ENCODE data around the gene REEP3. TPM values are rescaled to one million over a fixed set of nuclear protein-coding genes. Genes with fewer than 3 reads are reported as not detected.
"Not testable (repeated sequence)": the region's sequence is repeated elsewhere in the genome, so short reads cannot be mapped to it uniquely, and the experiment has no call there.

Gene REEP3
- total RNA-seq, 1 donor from 2014 or later: 58.6 TPM

DNA sequence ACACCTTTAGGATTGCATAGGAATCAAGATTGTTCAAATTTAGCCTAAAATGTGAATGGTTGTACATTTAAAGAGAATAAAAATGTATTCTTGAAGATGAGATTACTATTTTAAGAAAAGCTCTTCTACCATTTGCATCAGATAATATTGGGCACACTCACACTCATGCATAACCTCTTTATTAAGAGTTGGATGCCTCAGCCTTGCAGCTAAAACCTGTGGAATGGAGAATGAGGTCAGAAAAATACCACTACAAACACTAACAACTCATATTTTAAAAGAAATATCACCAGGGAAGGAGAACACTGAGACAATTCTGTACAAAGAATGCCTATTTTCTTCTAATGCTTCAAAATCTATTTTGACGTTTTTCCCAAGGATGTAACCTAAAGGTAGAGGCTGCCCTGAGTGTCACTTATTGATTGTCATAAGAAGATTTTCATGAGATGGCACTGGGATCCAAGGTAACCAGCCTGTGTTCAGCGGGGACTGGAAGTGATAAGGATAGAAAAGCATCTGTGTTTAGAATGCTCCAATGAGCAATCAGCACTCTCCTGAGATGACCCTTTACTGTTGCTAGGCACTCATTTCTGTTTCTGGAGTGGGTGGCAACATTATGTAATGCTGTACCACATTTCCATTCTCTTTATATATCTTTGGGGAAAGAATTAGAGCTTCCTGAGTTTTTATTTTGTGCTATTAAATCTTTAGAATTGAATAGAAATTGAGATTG, 26.6 kb downstream of the REEP3 start:
- DNase-seq (ENCODE audit: low spot score): no peak

DNA sequence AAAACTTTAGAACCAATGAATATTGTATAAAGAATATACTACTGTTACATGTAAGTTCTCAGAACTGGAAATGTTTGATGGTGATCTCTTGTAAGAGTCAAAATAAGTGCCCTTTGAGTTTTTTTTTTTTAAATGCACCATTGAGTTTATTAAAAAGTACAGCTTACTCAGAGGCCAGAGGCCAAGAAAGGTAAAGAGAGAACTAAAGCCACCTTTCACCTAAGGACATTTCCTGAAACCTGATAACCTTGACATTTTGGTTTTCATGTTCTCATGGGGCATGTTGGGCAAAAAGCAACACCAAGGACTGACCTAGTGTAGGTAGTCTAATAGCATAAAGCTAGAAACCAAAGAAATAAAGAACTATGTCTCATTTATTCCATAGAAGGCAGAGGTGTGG, 27.7 kb downstream of the REEP3 start:
- DNase-seq (ENCODE audit: low spot score): no peak

DNA sequence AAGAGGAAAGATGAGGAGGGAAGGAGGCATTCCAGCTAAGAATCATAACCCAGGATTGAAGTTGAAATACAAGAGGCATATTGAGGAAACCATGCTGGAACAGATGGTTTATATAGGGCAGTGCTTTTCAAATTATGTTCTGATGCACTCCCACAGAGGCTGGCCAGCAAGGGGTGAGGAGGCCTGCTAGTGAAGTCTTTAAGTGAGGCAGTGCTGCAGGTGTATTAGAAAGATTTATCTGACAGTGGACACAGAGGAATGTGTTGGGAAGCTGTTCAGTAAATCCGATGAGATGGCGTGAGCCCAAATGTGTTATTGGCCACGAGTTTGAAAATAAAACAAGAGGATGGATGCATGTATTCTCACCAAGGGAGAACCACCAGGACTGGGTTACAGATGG, 28.6 kb downstream of the REEP3 start:
- no peak for DNase-seq (ENCODE audit: low spot score)

DNA sequence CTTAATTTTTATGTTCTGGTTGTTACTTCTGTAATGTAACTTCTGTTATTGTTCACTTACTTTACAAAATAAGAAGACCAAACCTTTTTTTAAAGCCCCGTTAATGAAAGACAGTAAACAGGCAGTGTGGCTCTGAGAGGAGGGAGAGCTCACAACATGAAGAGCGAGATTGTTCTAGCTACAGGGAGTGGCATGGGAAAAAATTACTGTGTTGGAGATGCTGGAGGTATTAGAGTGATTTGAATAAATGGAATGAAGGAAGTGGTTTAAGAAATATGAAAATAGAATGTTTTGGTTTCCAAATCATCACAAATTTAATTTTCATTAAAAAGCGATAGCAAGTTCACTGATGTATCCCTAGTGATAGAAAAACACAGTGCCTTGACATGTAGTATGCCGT, 31.8 kb downstream of the REEP3 start:
- DNase-seq (ENCODE audit: low spot score): no peak

DNA sequence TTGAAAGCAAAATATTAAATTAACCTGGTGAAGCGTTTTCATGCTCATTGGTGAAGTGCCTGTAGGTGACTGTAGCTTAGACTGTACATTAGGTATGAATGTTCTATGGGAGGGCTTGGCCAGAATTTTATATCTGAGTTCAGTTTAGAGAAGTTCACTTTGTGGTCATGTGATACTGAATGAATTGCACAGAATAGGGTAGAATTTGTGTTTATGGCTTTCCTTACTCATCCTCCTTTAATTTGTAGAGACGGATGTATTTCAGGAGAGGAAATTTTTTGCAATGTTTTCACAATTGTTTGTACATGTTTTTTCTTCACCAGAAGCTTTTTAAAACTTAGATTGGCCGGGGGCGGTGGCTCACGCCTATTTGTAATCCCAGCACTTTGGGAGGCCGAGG, 32.3 kb downstream of the REEP3 start:
- DNase-seq (ENCODE audit: low spot score): no peak

DNA sequence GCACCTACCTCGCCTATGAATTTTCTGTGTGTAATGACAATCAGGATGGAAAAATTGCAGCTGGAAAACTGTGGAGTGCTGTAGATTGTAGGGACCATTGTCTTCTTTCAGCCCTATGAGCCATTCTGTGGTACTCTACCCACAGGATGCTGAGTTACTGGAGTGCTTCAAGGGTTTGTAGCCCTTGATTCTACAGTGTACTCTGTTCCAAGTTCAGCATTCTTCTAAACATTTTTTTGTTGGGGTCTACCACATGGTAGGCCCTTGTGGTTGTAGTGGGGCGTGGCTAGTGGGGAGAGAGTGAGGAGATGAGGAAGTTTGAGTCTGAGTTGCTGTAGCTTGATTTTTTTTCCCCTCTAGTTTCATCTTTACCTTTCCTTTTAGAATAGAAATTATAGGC, 33.5 kb downstream of the REEP3 start:
- DNase-seq (ENCODE audit: low spot score): no peak

DNA sequence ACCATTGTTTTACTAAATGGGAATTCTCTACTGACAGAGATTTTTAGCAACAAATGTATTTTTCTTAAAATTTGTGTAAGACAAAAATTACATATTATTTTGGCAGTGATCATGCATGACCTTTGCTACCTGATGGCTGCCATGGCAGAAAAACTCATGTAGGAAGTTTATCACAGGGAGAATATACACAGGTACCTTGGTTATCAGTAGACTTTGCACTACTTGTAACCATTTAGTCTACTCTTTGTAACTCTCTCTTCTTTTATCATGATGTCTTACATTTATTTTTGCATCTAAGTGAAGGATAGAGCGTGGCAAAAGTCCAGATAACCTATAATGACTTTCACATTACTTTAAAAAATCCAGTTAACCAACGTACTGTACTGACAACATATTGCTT, 34.1 kb downstream of the REEP3 start:
- no peak for DNase-seq (ENCODE audit: low spot score)

DNA sequence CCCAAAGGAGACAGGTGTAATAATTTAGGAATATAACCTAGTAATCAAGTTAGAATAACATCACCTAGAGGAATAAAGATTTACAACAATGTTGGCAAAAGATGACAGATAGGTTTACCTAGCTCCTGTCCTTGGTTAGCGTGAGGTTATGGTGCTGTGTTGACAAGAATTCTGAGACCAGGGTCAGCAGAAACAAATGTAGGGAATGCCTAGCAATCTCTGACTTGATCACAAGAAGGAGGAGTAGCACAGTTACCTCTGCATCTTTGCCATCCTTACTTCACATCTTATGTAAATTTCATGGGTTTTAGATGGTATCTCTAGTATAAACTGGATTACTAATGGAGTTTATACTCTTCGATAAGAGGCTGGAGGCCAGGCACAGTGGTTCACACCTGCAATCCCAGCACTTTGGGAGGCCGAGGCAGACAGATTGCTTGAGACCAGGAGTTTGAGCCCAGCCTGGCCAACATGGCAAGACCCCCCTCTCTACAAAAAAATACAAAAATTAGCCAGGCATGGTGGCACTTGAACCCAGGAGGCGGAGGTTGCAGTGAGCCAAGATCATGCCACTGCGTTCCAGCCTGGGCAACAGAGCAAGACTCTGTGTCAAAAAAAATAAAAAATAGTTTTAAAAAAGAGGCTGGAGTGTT, 37.1 kb downstream of the REEP3 start:
- DNase-seq (ENCODE audit: low spot score): no peak

DNA sequence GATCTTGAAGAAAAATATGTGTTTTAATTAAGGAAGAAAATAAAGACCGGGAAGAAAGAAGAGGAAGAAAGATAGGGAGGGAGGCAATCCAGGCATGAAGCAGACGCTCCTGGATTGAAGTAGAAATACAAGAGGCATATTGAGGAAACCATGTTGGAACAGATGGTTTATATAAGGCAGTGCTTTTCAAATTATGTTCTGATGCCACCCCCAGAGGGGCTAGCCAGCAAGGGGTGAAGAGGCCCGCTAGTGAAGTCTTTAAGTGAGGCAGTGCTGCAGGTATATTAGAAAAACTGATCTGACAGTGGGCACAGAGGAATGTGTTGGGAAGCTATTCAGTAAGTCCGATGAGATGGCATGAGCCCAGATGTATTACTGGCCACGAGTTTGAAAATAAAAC, 40.1 kb downstream of the REEP3 start:
- no peak for DNase-seq (ENCODE audit: low spot score)

DNA sequence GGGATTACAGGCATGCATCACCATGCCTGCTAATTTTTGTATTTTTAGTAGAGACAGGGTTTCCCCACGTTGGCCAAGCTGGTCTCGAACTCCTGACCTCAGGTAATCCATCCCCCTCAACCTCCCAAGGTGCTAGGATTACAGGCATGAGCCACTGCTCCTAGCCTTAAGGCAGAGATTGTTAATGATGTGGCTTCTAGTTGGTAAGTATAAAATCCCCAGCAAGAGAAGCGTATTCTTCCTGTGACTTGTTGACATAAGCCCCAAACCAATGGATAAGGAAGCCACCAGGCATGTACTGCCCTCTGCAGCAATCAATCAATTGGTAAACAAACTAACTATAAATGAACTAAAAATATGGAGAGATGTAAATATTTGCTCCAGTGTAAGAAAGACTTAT, 41.2 kb downstream of the REEP3 start:
- no peak for DNase-seq (ENCODE audit: low spot score)

DNA sequence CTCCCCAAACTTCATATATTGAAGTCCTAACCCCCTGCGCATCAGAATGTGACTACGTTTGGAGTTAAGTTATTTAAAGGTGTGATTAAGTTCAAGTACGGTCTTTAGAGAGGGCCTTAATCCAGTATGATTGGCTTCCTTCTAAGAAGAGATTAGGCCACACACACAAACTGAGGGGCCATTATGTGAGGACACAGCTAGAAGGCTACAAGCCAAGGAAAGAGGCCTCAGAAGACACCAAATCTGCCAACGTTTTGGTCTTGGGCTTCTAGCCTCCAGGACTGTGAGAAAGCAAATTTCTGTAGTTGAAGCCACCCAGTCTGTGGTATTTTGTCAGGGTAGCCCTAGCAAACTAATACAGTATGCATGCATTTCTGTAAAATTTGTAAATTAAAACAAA, 41.7 kb downstream of the REEP3 start:
- no peak for DNase-seq (ENCODE audit: low spot score)

DNA sequence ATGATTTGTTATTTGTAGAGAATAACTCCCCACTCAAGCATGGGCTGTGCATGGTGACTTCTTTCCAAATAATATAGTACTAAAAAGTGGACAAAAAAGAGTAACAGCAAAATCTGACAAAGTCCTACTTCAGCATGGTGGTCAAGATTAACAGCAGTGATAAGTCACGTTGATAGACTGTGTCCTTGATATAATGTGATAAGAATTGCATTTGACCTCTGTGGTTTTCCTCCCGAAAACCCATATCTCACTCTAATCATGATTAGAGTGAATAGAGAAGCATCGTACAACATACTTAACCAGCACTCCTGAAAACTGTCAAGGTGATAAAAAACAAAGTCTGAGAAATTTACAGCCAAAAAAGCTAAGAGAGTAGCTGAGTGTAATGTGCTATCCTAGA, 42.4 kb downstream of the REEP3 start:
- no peak for DNase-seq (ENCODE audit: low spot score)

DNA sequence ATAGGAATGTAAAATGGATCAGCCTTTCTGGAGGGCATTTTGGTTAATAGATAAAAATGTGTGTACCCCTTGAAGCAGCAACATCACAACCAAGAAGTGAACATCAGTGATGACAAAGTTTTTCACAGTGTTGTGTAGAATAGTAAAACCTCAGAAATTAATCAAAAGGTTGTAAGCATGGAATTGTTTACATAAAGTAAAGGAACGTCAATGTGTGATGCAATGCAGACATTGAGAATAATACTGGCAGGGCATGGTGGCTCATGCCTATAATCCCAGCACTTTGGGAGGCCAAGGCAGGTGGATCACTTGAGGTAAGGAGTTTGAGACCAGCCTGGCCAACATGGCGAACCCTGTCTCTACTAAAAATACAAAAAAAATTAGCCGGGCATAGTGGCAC, 43.5 kb downstream of the REEP3 start:
- DNase-seq (ENCODE audit: low spot score): not testable (repeated sequence)

DNA sequence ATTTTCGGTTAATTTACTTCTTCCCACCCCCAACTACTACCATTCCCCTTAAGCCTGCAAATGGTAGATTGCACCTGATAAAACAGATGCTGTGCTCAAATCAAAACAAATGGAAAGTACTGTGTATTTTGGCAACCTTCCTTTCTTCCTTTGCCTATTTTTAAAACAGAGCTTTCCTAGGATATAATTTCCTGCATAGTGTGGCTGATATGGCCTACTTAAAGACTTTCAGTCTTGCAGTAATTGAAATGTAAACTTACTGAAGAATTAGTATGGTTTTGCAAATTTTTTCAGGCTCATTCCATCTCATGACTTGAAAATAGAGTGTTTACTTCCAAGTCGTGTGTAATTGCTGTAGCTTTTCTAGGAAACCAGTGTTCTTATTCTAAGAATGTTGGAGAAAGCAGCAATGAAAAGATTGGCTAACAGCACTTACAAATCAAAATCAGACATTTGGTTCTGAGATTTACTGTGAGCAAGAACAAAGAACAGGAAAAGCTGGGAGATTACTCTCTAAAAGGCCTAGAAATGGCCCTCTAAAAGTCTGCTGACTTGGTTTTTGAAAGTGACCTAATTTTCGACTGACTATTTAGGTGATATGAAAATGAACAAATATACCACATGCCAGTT, 52.0 kb downstream of the REEP3 start:
- no peak for DNase-seq (ENCODE audit: low spot score)

DNA sequence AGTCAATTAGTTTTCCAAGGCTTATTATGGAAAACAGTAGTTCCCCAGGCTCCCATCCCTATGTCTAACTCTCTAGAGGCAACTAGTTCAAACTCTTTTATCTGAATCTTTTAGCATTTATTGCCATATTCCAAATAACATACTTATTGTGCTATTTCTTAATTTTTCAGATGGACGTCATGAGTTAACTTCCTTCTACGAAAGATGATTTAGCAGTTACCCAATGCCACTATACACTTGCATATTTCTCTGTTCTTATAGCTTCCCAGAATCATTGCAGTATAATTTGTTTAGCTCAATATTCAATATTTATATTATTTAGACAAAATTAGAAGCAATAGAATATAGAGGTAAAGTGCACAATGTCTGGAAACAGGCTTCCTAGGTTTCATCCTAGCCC, 52.8 kb downstream of the REEP3 start:
- no peak for DNase-seq (ENCODE audit: low spot score)

DNA sequence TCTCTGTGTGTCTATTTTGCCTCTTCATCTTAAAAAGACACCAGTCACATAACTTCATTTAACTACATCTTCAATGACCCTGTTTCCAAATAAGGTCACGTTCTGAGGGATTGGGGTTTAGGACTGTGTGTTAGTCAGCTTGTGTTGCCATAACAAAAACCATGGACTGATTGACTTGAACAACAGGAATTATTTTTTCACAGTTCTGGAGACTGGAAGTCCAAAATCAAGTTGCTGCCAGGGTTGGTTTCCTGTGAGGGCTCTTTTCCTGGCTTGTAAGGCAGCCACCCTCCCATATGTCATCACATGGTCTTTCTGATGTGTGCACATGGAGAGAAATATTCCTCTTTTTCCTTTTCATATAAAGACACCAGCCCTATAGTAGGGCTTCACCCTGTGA, 55.3 kb downstream of the REEP3 start:
- no peak for DNase-seq (ENCODE audit: low spot score)

DNA sequence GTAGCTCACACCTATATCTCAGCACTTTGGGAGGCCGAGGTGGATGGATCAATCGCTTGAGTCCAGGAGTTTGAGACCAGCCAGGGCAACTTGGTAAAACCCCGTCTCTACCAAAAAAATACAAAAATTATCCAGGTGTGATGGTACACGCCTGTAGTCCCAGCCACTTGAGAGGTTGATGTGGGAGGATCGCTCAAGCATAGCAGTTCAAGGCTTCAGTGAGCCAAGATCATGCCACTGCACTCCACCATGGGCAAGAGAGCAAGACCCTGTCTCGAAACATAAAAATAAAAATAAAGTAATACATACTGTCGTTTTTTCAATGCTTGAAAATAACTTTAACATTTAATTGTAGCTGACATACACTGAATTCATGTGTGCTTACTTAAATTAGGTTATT, 57.3 kb downstream of the REEP3 start:
- DNase-seq (ENCODE audit: low spot score): no peak

DNA sequence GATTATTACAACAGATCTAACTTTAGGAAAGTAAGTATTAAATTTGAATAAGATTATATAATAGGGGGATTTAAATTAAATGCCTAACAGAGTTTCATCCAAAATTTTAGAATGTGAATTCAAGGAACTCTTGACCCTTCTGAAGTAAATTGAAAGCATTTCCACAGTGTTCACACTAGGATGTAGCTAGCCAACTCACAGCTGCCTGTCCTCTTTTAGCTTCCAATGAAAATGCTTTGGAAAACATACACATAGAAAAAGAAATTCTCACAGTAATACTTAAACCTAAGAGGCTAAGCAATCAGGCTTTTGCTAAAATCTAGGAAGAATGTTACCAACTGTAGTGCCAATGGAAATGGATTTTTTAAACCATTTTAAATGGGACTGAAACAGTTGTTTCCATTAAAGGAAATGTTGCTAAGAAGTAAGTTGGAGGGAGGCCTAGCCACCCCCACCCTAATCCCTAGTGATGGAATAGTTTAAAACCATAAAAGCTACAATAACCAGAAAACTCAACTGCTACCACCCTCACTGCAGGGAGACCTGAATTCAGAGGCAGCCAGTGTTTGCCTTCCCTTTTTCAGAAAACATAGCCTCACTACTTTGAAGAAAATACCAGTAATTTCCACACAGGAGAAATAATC, 58.3 kb downstream of the REEP3 start:
- no peak for DNase-seq (ENCODE audit: low spot score)

DNA sequence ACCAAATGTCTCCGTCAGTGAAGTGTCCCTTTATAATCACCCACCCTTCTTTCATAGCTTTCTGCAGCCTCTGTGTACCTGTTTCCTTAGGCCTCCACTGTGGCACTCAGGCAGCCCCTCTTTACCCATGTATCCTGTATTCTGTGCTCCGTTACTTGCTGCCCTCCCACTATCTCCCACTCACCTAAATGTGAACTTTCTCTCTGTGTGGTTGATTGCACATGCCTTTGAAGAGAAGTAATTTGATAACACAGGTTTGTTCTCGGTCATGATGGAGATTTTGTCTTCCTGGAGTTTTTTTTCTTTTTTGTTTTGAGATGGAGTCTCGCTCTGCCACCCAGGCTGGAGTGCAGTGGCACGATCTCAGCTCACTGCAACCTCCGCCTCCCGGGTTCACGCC, 61.5 kb downstream of the REEP3 start:
- no peak for DNase-seq (ENCODE audit: low spot score)

DNA sequence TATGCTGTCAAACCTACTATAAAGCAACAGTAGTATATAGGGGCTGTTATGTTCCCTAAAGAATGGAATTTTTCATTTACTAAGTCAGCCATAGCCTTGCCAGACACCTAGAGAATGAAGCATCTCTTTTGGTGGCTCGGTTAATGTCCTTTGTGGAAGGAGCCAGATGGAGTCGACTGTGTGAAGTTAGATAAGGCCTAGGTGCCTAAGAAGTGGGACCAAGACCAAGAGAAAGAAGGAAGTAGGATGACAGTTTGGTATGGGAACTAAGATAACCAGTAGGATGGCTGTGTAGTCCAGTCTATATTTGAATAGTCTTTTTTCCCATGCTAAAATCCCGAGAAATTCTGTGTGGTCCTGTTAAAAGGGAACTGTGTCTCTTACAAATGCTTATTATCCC, 62.2 kb downstream of the REEP3 start:
- no peak for DNase-seq (ENCODE audit: low spot score)

DNA sequence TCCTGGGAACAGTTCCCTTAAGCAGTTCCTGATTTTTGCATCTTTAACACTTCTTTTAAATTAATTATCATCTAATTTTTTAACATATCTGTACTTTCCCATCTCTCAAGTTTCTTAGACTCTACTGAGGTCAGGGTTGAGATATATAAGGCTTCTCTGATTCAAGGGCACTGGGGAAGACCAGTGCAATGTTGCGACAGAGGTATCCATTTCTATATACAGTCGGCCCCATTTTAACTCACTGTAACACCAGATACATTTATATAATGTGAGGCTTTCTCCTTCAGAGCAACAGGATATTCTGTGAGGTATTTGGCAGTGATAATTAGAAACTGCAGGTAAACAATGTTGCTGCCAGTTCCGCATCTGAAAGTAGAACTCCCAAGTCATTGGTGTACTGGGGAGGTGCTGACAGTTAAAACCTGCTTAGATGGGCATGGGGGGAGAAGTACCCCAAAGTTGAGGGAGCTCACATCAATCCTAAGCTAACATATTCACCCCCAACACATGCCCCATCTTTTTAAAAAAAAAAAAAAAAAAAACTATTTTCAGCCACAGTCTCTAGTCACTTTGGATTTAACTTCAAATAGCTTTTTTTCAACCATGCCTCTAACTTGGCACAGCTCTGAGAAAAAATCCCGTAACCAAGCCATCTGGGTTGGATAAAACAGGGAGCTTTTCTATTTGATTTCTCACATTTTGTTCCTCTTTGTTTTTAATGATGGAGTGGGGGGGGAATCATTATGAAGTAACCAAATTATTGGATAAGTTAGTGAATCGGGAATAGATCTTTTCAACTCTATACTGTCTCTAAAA, 62.9 kb downstream of the REEP3 start:
- no peak for DNase-seq (ENCODE audit: low spot score)

DNA sequence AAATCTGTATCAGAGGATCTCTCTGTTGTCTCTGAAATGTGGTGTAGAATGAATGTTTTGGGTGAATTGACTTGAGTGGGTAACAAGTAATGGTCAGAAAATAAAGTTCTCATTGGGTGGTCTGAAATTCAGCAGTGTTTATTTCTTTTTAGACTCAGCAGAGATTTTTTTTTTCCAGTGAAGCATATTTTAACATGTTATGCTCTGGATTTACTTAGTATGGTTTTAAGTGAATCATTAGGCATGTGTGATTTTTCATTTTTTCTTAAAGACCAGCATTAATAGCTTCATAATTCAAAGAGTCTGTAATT, 63.5 kb downstream of the REEP3 start:
- no peak for DNase-seq (ENCODE audit: low spot score)
